SK-N-MC (cell line): ENCODE data around the gene DAAM1.

Source experiments
- DNase-seq: peaks from one replicate; pipeline ENCODE4 v3.0.0-alpha.2; 2011; ENCODE audit warnings: low read depth, low spot score
- H3K27ac ChIP-seq: fragments of 200-600 bp; sonication (generic); 2 replicates; pipeline ENCODE4 v1.5.1; 2016; ENCODE audit warnings: mixed run types
- H3K36me3 ChIP-seq: fragments of 200-600 bp; sonication (generic); 2 replicates; pipeline ENCODE4 v1.6.1; 2017; ENCODE audit warnings: antibody characterized with exemption, low read length, mixed read lengths; ENCODE audit not compliant: insufficient read depth
- H3K4me3 ChIP-seq: fragments of 200-600 bp; sonication (generic); 2 replicates; pipeline ENCODE4 v1.5.1; 2016
- H3K9ac ChIP-seq: fragments of 200-600 bp; sonication (generic); 2 replicates; pipeline ENCODE4 v1.8.0; 2017; ENCODE audit warnings: mixed run types, mixed read lengths; ENCODE audit not compliant: insufficient read length
- H3K9me3 ChIP-seq: fragments of 200-600 bp; sonication (generic); 2 replicates; pipeline ENCODE4 v1.6.1; 2017; ENCODE audit warnings: low read depth, mild to moderate bottlenecking, antibody characterized with exemption, low read length, moderate library complexity, mixed read lengths
- EZH2 ChIP-seq: fragments of 200-600 bp; sonication (generic); IDR thresholded peaks from one replicate; pipeline ENCODE4 v1.6.1; 2017; ENCODE audit warnings: antibody characterized with exemption
- FOXP2 ChIP-seq: optimal IDR thresholded peaks from 2 replicates; pipeline ENCODE3; 2011; ENCODE audit warnings: mild to moderate bottlenecking, moderate library complexity; ENCODE audit not compliant: insufficient read depth; ENCODE audit errors: extremely low read length, control extremely low read depth
- POLR2AphosphoS5 ChIP-seq: IDR thresholded peaks from 2 replicates; pipeline ENCODE4 v1.6.1; 2012; ENCODE audit warnings: mild to moderate bottlenecking, low read depth, low read length, borderline replicate concordance

DAAM1 gene

GRCh38 chr14:59376686-59377085 is 188.2 kb downstream of the DAAM1 start:
- H3K27ac ChIP-seq, result no peak overlapping the region
- no peak overlapping the region for H3K4me3 ChIP-seq

GRCh38 chr14:59377491-59377890 is 189.0 kb downstream of the DAAM1 start:
- no peak for TF ChIP-seq POLR2AphosphoS5
- TF ChIP-seq FOXP2, result no peak
- no peak for TF ChIP-seq EZH2
- H3K36me3 ChIP-seq, result no peaks in the 10 kb centered on the region
- H3K4me3 ChIP-seq, result no peak overlapping the region
- no peak overlapping the region for H3K27ac ChIP-seq
- H3K9me3 ChIP-seq, result no peaks in the 10 kb centered on the region
- DNase-seq, result no peak
- H3K9ac ChIP-seq, result no peak overlapping the region

More at GRCh38 chr14:59376686-59377085, 188.2 kb downstream of the DAAM1 start:
- H3K9ac ChIP-seq, result no peak overlapping the region
- no peaks in the 10 kb centered on the region for H3K9me3 ChIP-seq
- TF ChIP-seq POLR2AphosphoS5 (no peak), EZH2 (no peak), FOXP2 (no peak)
- DNase-seq, result no peak
- H3K36me3 ChIP-seq, result no peaks in the 10 kb centered on the region

GRCh38 chr14:59377991-59378601 is 189.6 kb downstream of the DAAM1 start:
- H3K9me3 ChIP-seq, result no peaks in the 10 kb centered on the region
- H3K27ac ChIP-seq, result no peak overlapping the region
- no peak for DNase-seq
- H3K4me3 ChIP-seq, result no peak overlapping the region
- H3K9ac ChIP-seq, result no peak overlapping the region
- TF ChIP-seq POLR2AphosphoS5 (no peak), FOXP2 (no peak), EZH2 (no peak)
- H3K36me3 ChIP-seq, result no peaks in the 10 kb centered on the region

GRCh38 chr14:59389936-59390335 is 201.5 kb downstream of the DAAM1 start:
- no peak overlapping the region for H3K27ac ChIP-seq
- H3K36me3 ChIP-seq, result no peaks in the 10 kb centered on the region
- H3K9ac ChIP-seq, result no peak overlapping the region
- TF ChIP-seq FOXP2 (no peak), POLR2AphosphoS5 (no peak), EZH2 (no peak)
- H3K9me3 ChIP-seq, result 0 out of 2 replicates have a peak, but pooled peaks cover 4% of the 10 kb centered on the region
- H3K4me3 ChIP-seq, result no peak overlapping the region
- DNase-seq, result no peak

- TF ChIP-seq FOXP2 (no peak), POLR2AphosphoS5 (no peak), EZH2 (no peak)
- H3K4me3 ChIP-seq, result no peak overlapping the region
- H3K36me3 ChIP-seq, result no peaks in the 10 kb centered on the region
- H3K9ac ChIP-seq, result no peak overlapping the region
- H3K9me3 ChIP-seq, result 0 out of 2 replicates have a peak, but pooled peaks cover 4% of the 10 kb centered on the region
- H3K27ac ChIP-seq, result no peak overlapping the region
- DNase-seq, result no peak
These were observed 202.9 kb downstream of the DAAM1 start for GRCh38 chr14:59391388-59391787.

- no peaks in the 10 kb centered on the region for H3K36me3 ChIP-seq
- H3K27ac ChIP-seq, result no peak overlapping the region
- TF ChIP-seq FOXP2 (no peak), POLR2AphosphoS5 (no peak), EZH2 (no peak)
- DNase-seq, result no peak
- no peak overlapping the region for H3K4me3 ChIP-seq
- no peaks in the 10 kb centered on the region for H3K9me3 ChIP-seq
- H3K9ac ChIP-seq, result no peak overlapping the region
These were observed 205.8 kb downstream of the DAAM1 start for GRCh38 chr14:59394268-59394667.

GRCh38 chr14:59395672-59396071 is 207.2 kb downstream of the DAAM1 start:
- DNase-seq, result no peak
- Histone ChIP-seq H3K9ac (no peak overlapping the region), H3K9me3 (no peaks in the 10 kb centered on the region)

GRCh38 chr14:59398841-59399240 is 210.4 kb downstream of the DAAM1 start:
- Histone ChIP-seq H3K36me3 (no peaks in the 10 kb centered on the region), H3K4me3 (no peak overlapping the region), H3K9me3 (no peaks in the 10 kb centered on the region), H3K27ac (no peak overlapping the region), H3K9ac (no peak overlapping the region)
- no peak for TF ChIP-seq EZH2
- TF ChIP-seq FOXP2, result no peak
- no peak for TF ChIP-seq POLR2AphosphoS5
- DNase-seq, result no peak

More at GRCh38 chr14:59395672-59396071, 207.2 kb downstream of the DAAM1 start:
- TF ChIP-seq FOXP2, result no peak
- TF ChIP-seq EZH2, result no peak
- H3K4me3 ChIP-seq, result no peak overlapping the region
- no peaks in the 10 kb centered on the region for H3K36me3 ChIP-seq
- H3K27ac ChIP-seq, result no peak overlapping the region
